H9 (cell line): Measurements from ENCODE around the gene TPM4. TPM values are rescaled to one million over a fixed set of nuclear protein-coding genes. Genes with fewer than 3 reads are reported as not detected.
A peak's percentile ranks its signal among the peaks of the same experiment; 100 is the strongest.

Experiments used
- DNase-seq: peaks from one replicate; pipeline ENCODE4 v3.0.0-alpha.2; 2017
- H2AFZ ChIP-seq: one replicate; pipeline ENCODE4 v1.6.1; 2013; ENCODE audit warnings: mild to moderate bottlenecking, low read length, control low read depth, moderate library complexity
- H2AK5ac ChIP-seq: 2 replicates; pipeline ENCODE4 v1.6.1; 2013; ENCODE audit warnings: low read length, control low read depth, mixed read lengths; ENCODE audit not compliant: insufficient read length
- H2BK120ac ChIP-seq: one replicate; pipeline ENCODE4 v1.6.1; 2013; ENCODE audit warnings: low read depth, mild to moderate bottlenecking, low read length, control low read depth, inconsistent platforms; ENCODE audit not compliant: poor library complexity, severe bottlenecking
- H2BK12ac ChIP-seq: 2 replicates; pipeline ENCODE4 v1.6.1; 2013; ENCODE audit warnings: low read length, control low read depth, mixed read lengths, low read depth; ENCODE audit not compliant: insufficient read length
- H2BK15ac ChIP-seq: 2 replicates; pipeline ENCODE4 v1.6.1; 2013; ENCODE audit warnings: low read depth, low read length, control low read depth
- H2BK20ac ChIP-seq: one replicate; pipeline ENCODE4 v1.6.1; 2013; ENCODE audit warnings: low read depth, mild to moderate bottlenecking, low read length, control low read depth, inconsistent platforms; ENCODE audit not compliant: poor library complexity, severe bottlenecking
- H2BK5ac ChIP-seq: 2 replicates; pipeline ENCODE4 v1.6.1; 2013; ENCODE audit warnings: low read length, control low read depth, mixed read lengths; ENCODE audit not compliant: insufficient read length
- H3K14ac ChIP-seq: 2 replicates; pipeline ENCODE4 v1.6.1; 2013; ENCODE audit warnings: low read length, control low read depth; ENCODE audit not compliant: insufficient read depth
- H3K18ac ChIP-seq: 2 replicates; pipeline ENCODE4 v1.6.1; 2013; ENCODE audit warnings: low read depth, mild to moderate bottlenecking, mixed read lengths, low read length, control low read depth; ENCODE audit not compliant: insufficient read length
- H3K23ac ChIP-seq: 2 replicates; pipeline ENCODE4 v1.6.1; 2013; ENCODE audit warnings: low read length, control low read depth, mixed read lengths, low read depth; ENCODE audit not compliant: insufficient read length
- H3K23me2 ChIP-seq: 2 replicates; pipeline ENCODE4 v1.6.1; 2013; ENCODE audit warnings: low read depth, mild to moderate bottlenecking, mixed read lengths, low read length, control low read depth; ENCODE audit not compliant: insufficient read length, poor library complexity, severe bottlenecking
- H3K27ac ChIP-seq: 2 replicates; pipeline ENCODE4 v1.5.1; 2013; ENCODE audit warnings: low read length, control low read depth, mixed read lengths, low read depth; ENCODE audit not compliant: insufficient read length
- H3K27me3 ChIP-seq: 2 replicates; pipeline ENCODE4 v1.6.1; 2013; ENCODE audit warnings: low read length, control low read depth, inconsistent platforms; ENCODE audit not compliant: insufficient read depth
- H3K4ac ChIP-seq: 2 replicates; pipeline ENCODE4 v1.6.1; 2013; ENCODE audit warnings: low read depth, mild to moderate bottlenecking, control low read depth, inconsistent platforms, low read length, moderate library complexity
- H3K4me1 ChIP-seq: 2 replicates; pipeline ENCODE4 v1.6.1; 2013; ENCODE audit warnings: low read length, control low read depth, inconsistent platforms; ENCODE audit not compliant: insufficient read depth
- H3K4me2 ChIP-seq: 2 replicates; pipeline ENCODE4 v1.6.1; 2013; ENCODE audit warnings: low read length, control low read depth, mixed read lengths; ENCODE audit not compliant: insufficient read length, insufficient read depth
- H3K56ac ChIP-seq: 2 replicates; pipeline ENCODE4 v1.6.1; 2013; ENCODE audit warnings: low read depth, mild to moderate bottlenecking, mixed read lengths, low read length, control low read depth; ENCODE audit not compliant: insufficient read length
- H3K79me1 ChIP-seq: 2 replicates; pipeline ENCODE4 v1.6.1; 2013; ENCODE audit warnings: low read depth, mild to moderate bottlenecking, moderate library complexity, low read length, control low read depth, inconsistent platforms; ENCODE audit not compliant: insufficient read depth, poor library complexity, severe bottlenecking
- H3K79me2 ChIP-seq: 2 replicates; pipeline ENCODE4 v1.6.1; 2013; ENCODE audit warnings: low read length, control low read depth, inconsistent platforms; ENCODE audit not compliant: insufficient read depth
- H3K9ac ChIP-seq: 2 replicates; pipeline ENCODE4 v1.6.1; 2013; ENCODE audit warnings: low read length, control low read depth, mixed read lengths; ENCODE audit not compliant: insufficient read length; ENCODE audit errors: extremely low read depth
- H3K9me3 ChIP-seq: one replicate; pipeline ENCODE4 v1.6.1; 2013; ENCODE audit warnings: low read depth, low read length, inconsistent platforms; ENCODE audit not compliant: control insufficient read depth
- H3T11ph ChIP-seq: one replicate; pipeline ENCODE4 v1.6.1; 2013; ENCODE audit warnings: mild to moderate bottlenecking, low read length, control low read depth, inconsistent platforms
- H4K20me1 ChIP-seq: one replicate; pipeline ENCODE4 v1.6.1; 2013; ENCODE audit not compliant: control insufficient read depth, insufficient read length, insufficient read depth
- H4K5ac ChIP-seq: 2 replicates; pipeline ENCODE4 v1.6.1; 2013; ENCODE audit warnings: low read depth, mild to moderate bottlenecking, mixed read lengths, low read length, control low read depth; ENCODE audit not compliant: insufficient read length
- H4K8ac ChIP-seq: replicated peaks from 2 replicates; pipeline ENCODE4 v1.6.1; 2013; ENCODE audit warnings: low read length, control low read depth, mixed read lengths, low read depth; ENCODE audit not compliant: insufficient read length
- H4K91ac ChIP-seq: 2 replicates; pipeline ENCODE4 v1.6.1; 2013; ENCODE audit warnings: low read depth, mild to moderate bottlenecking, moderate library complexity, mixed read lengths, low read length, control low read depth; ENCODE audit not compliant: insufficient read length
- H3K27ac Mint-ChIP-seq, 3 experiments: 2 replicates in 2 of 3; 3 replicates in 1 of 3; pipeline ENCODE4 v1.8.0; 2020 to 2021; ENCODE audit warnings: mixed read lengths in 3 of 3, mild to moderate bottlenecking in 1 of 3, moderate library complexity in 1 of 3
- H3K27me3 Mint-ChIP-seq: 2 replicates; pipeline ENCODE4 v1.8.0; 2021; ENCODE audit warnings: low read depth, mild to moderate bottlenecking, moderate library complexity, mixed read lengths
- H3K36me3 Mint-ChIP-seq, 3 experiments: 2 replicates in 2 of 3; 3 replicates in 1 of 3; pipeline ENCODE4 v1.8.0; 2020 to 2021; ENCODE audit warnings: low read depth in 3 of 3, mixed read lengths in 3 of 3; ENCODE audit not compliant: insufficient read depth in 1 of 3
- H3K4me1 Mint-ChIP-seq, 2 experiments: 2 replicates each; pipeline ENCODE4 v1.8.0; 2020; ENCODE audit warnings: mixed read lengths in 2 of 2
- H3K4me3 Mint-ChIP-seq, 2 experiments: 2 replicates in 1 of 2; 3 replicates in 1 of 2; pipeline ENCODE4 v1.8.0; 2020 to 2021; ENCODE audit warnings: mild to moderate bottlenecking in 2 of 2, mixed read lengths in 2 of 2, moderate library complexity in 1 of 2
- H3K9me3 Mint-ChIP-seq, 2 experiments: 2 replicates in 1 of 2; 3 replicates in 1 of 2; pipeline ENCODE4 v1.8.0; 2020; ENCODE audit warnings: mild to moderate bottlenecking in 2 of 2, mixed read lengths in 2 of 2, moderate library complexity in 1 of 2
- CTCF ChIP-seq: fragments of 200-600 bp; sonication (generic); conservative IDR thresholded peaks from 3 replicates; pipeline ENCODE4 v1.8.0; 2021; ENCODE audit warnings: antibody characterized with exemption, mild to moderate bottlenecking
- WGBS: extraction: QIAGEN DNeasy Blood & Tissue Kit; methylation state at CpG from one replicate; pipeline ENCODE4 v1.1.7; 2013; ENCODE audit warnings: missing lambda C conversion rate, low lambda C conversion rate, mixed read lengths; ENCODE audit not compliant: insufficient read length; ENCODE audit errors: extremely low coverage; 5-methylcytosine and 5-hydroxymethylcytosine counted together
- total RNA-seq: library from RNA; stranded (reverse); gene quantifications from 2 replicates; pipeline ENCODE4 v1.2.1, GENCODE V29; 2021

Gene TPM4
- total RNA-seq, 1 experiment from 2014 or later, result 431 TPM

GRCh38 chr19:16141043-16141442 lies 64.7 kb downstream of the TPM4 start:
- Histone ChIP-seq H3K14ac (no peak overlapping the region), H4K91ac (no peak overlapping the region), H3K79me2 (no peaks in the 10 kb centered on the region), H2BK15ac (no peak overlapping the region), H3T11ph (no peak overlapping the region), H3K23ac (no peak overlapping the region), H2BK120ac (no peak overlapping the region), H4K8ac (no peak overlapping the region), H2BK5ac (no peak overlapping the region), H2BK12ac (no peak overlapping the region), H2AK5ac (no peak overlapping the region), H3K4me2 (no peak overlapping the region), H3K27me3 (no peaks in the 10 kb centered on the region), H3K4ac (no peak overlapping the region), H3K9me3 (no peaks in the 10 kb centered on the region), H3K23me2 (no peaks in the 10 kb centered on the region), H3K56ac (no peak overlapping the region), H3K79me1 (no peaks in the 10 kb centered on the region), H2BK20ac (no peak overlapping the region), H3K9ac (no peak overlapping the region), H3K27ac (no peak overlapping the region), H4K20me1 (no peaks in the 10 kb centered on the region), H3K4me1 (no peaks in the 10 kb centered on the region), H3K18ac (no peak overlapping the region), H2AFZ (no peak overlapping the region), H4K5ac (no peak overlapping the region)
- Mint-ChIP-seq H3K27me3 (peaks cover 7% of the 10 kb centered on the region), H3K36me3 (no peaks in the 10 kb centered on the region), H3K9me3 (no peaks in the 10 kb centered on the region; a peak in 1 of 5 replicates), H3K4me1 (peaks cover 15 to 16% of the 10 kb centered on the region in 2 experiments), H3K27ac (peak overlapping the region in 1 of 3 experiments; percentile 72; a peak in 1 of 7 replicates), H3K4me3 (no peak overlapping the region)
- no peak for TF ChIP-seq CTCF
- DNase-seq, result no peak
- WGBS, result no CpG with 5 or more reads among the region's 4 CpGs
